Thymus (tissue), 11 donors: ENCODE data around the gene PSRC1. TPM values are rescaled to one million over a fixed set of nuclear protein-coding genes. Genes with fewer than 3 reads are reported as not detected.

Source experiments
- DNase-seq, 9 donors: peaks; one replicate each; pipeline ENCODE4 v3.0.0-alpha.2; 2013; ENCODE audit warnings: low spot score in 9 of 9, low read depth in 6 of 9, missing footprints in 1 of 9
- H3K27ac ChIP-seq, 2 donors: one replicate each; pipeline ENCODE4 v1.5.1; 2013; ENCODE audit warnings: control low read depth in 1 of 2, low read depth in 1 of 2, low read length in 1 of 2, mild to moderate bottlenecking in 1 of 2, moderate library complexity in 1 of 2
- H3K27me3 ChIP-seq, 2 donors: one replicate each; pipeline ENCODE4 v1.5.1; 2013; ENCODE audit warnings: low read length in 1 of 2; ENCODE audit not compliant: control insufficient read depth in 2 of 2, insufficient read depth in 1 of 2
- H3K36me3 ChIP-seq, 2 donors: one replicate each; pipeline ENCODE4 v1.5.1; 2013; ENCODE audit warnings: low read length in 1 of 2, mild to moderate bottlenecking in 1 of 2, moderate library complexity in 1 of 2; ENCODE audit not compliant: control insufficient read depth in 2 of 2, insufficient read depth in 2 of 2
- H3K4me1 ChIP-seq, 2 donors: one replicate each; pipeline ENCODE4 v1.5.1; 2013; ENCODE audit warnings: low read length in 2 of 2; ENCODE audit not compliant: control insufficient read depth in 2 of 2, insufficient read depth in 2 of 2
- H3K4me3 ChIP-seq, 2 donors: one replicate each; pipeline ENCODE4 v1.5.1; 2013; ENCODE audit warnings: low read length in 2 of 2, control low read depth in 1 of 2, mild to moderate bottlenecking in 1 of 2
- H3K9me3 ChIP-seq, 2 donors: one replicate each; pipeline ENCODE4 v1.5.1; 2013; ENCODE audit warnings: low read length in 1 of 2, mild to moderate bottlenecking in 1 of 2; ENCODE audit not compliant: control insufficient read depth in 2 of 2, insufficient read depth in 1 of 2
- WGBS: extraction: QIAGEN DNeasy Blood & Tissue Kit; methylation state at CpG from one replicate; pipeline ENCODE4 v1.1.7; 2013; 5-methylcytosine and 5-hydroxymethylcytosine counted together
- polyA plus RNA-seq: library from polyadenylated mRNA; stranded (reverse); fragments of 200-250 nt; gene quantifications from one replicate; pipeline ENCODE4 v1.2.3, GENCODE V29; 2013
- total RNA-seq: library from RNA; stranded (reverse); fragments of 120-200 nt; gene quantifications from one replicate; pipeline ENCODE4 v1.2.4, GENCODE V29; 2013
- donor health status: healthy.

PSRC1 gene
- total and polyA plus RNA-seq, 2 donors = 5.8 to 16.6 TPM

GRCh38 chr1:109257682-109258421 is 25.1 kb downstream of the PSRC1 start:
- Histone ChIP-seq H3K4me3 (no peak overlapping the region), H3K36me3 (peaks cover 0 to 2% of the 10 kb centered on the region in 2 donors), H3K9me3 (no peaks in the 10 kb centered on the region), H3K27me3 (peaks cover 0 to 2% of the 10 kb centered on the region in 2 donors), H3K4me1 (peaks cover 0 to 15% of the 10 kb centered on the region in 2 donors), H3K27ac (no peak overlapping the region)
- DNase-seq = no peak
- 84% methylated on average over 15 of the region's 15 CpGs for WGBS

GRCh38 chr1:109256971-109257681 is 25.8 kb downstream of the PSRC1 start:
- H3K27ac ChIP-seq = no peak overlapping the region
- H3K27me3 ChIP-seq = peaks cover 0 to 2% of the 10 kb centered on the region in 2 donors
- H3K9me3 ChIP-seq = no peaks in the 10 kb centered on the region
- peaks cover 0 to 15% of the 10 kb centered on the region in 2 donors for H3K4me1 ChIP-seq
- H3K36me3 ChIP-seq = peaks cover 0 to 2% of the 10 kb centered on the region in 2 donors
- DNase-seq = no peak
- H3K4me3 ChIP-seq = no peak overlapping the region
- 98% methylated on average over 5 of the region's 5 CpGs for WGBS

- no peak overlapping the region for H3K27ac ChIP-seq
- H3K27me3 ChIP-seq = peaks cover under 1 to 10% of the 10 kb centered on the region in 2 donors
- H3K9me3 ChIP-seq = peaks cover 0 to 2% of the 10 kb centered on the region in 2 donors
- WGBS = 82% methylated on average over 7 of the region's 7 CpGs
- H3K4me1 ChIP-seq = peaks cover 0 to 15% of the 10 kb centered on the region in 2 donors
- DNase-seq = no peak
- H3K4me3 ChIP-seq = no peak overlapping the region
- H3K36me3 ChIP-seq = peaks cover 0 to 2% of the 10 kb centered on the region in 2 donors
These were observed 26.9 kb downstream of the PSRC1 start for GRCh38 chr1:109256085-109256484.

GRCh38 chr1:109255678-109256077 is 27.3 kb downstream of the PSRC1 start:
- WGBS = 92% methylated on average over 5 of the region's 5 CpGs
- no peak overlapping the region for H3K4me3 ChIP-seq

GRCh38 chr1:109255097-109255651 is 27.8 kb downstream of the PSRC1 start:
- H3K4me3 ChIP-seq = no peak overlapping the region
- no peak for DNase-seq
- H3K27me3 ChIP-seq = peaks cover 5 to 19% of the 10 kb centered on the region in 2 donors
- no peak overlapping the region for H3K27ac ChIP-seq
- peaks cover 0 to 11% of the 10 kb centered on the region in 2 donors for H3K9me3 ChIP-seq
- H3K36me3 ChIP-seq = peaks cover 0 to 2% of the 10 kb centered on the region in 2 donors
- WGBS = 79% methylated on average over 15 of the region's 15 CpGs
- H3K4me1 ChIP-seq = peaks cover 2 to 19% of the 10 kb centered on the region in 2 donors

More at GRCh38 chr1:109255678-109256077, 27.3 kb downstream of the PSRC1 start:
- peaks cover 3 to 14% of the 10 kb centered on the region in 2 donors for H3K27me3 ChIP-seq
- peaks cover 0 to 2% of the 10 kb centered on the region in 2 donors for H3K36me3 ChIP-seq
- peaks cover 0 to 15% of the 10 kb centered on the region in 2 donors for H3K4me1 ChIP-seq
- peaks cover 0 to 6% of the 10 kb centered on the region in 2 donors for H3K9me3 ChIP-seq
- H3K27ac ChIP-seq = no peak overlapping the region
- no peak for DNase-seq

- Histone ChIP-seq H3K36me3 (peaks cover 0 to 1% of the 10 kb centered on the region in 2 donors), H3K4me1 (peaks cover 6 to 21% of the 10 kb centered on the region in 2 donors), H3K4me3 (no peak overlapping the region), H3K9me3 (peaks cover 0 to 11% of the 10 kb centered on the region in 2 donors), H3K27me3 (peaks cover 10 to 22% of the 10 kb centered on the region in 2 donors), H3K27ac (no peak overlapping the region)
- WGBS = 93% methylated on average over 7 of the region's 7 CpGs
- DNase-seq = no peak
These were observed 28.3 kb downstream of the PSRC1 start for GRCh38 chr1:109254621-109255096.

GRCh38 chr1:109253803-109254620 is 28.9 kb downstream of the PSRC1 start:
- H3K9me3 ChIP-seq = peaks cover 0 to 11% of the 10 kb centered on the region in 2 donors
- peaks cover 8 to 24% of the 10 kb centered on the region in 2 donors for H3K4me1 ChIP-seq
- WGBS = 79% methylated on average over 9 of the region's 9 CpGs
- peak overlapping the region in 1 of 2 donors; percentile 9 for H3K27ac ChIP-seq
- H3K4me3 ChIP-seq = no peak overlapping the region
- H3K36me3 ChIP-seq = no peaks in the 10 kb centered on the region
- DNase-seq = no peak
- H3K27me3 ChIP-seq = peaks cover 10 to 25% of the 10 kb centered on the region in 2 donors

- H3K27me3 ChIP-seq = peaks cover 10 to 33% of the 10 kb centered on the region in 2 donors
- peaks cover 0 to 15% of the 10 kb centered on the region in 2 donors for H3K9me3 ChIP-seq
- H3K4me1 ChIP-seq = peaks cover 9 to 29% of the 10 kb centered on the region in 2 donors
- no peak for DNase-seq
- WGBS = 93% methylated on average over 33 of the region's 33 CpGs
- H3K4me3 ChIP-seq = no peak overlapping the region
- no peak overlapping the region for H3K27ac ChIP-seq
- H3K36me3 ChIP-seq = no peaks in the 10 kb centered on the region
These were observed 29.8 kb downstream of the PSRC1 start for GRCh38 chr1:109252893-109253802.
